Measurements from ENCODE around the gene IFT22. TPM values are rescaled to one million over a fixed set of nuclear protein-coding genes. Genes with fewer than 3 reads are reported as not detected.

The IFT22 gene
- total RNA-seq, 1 experiment from 2014 or later, result 13.2 TPM

DNA sequence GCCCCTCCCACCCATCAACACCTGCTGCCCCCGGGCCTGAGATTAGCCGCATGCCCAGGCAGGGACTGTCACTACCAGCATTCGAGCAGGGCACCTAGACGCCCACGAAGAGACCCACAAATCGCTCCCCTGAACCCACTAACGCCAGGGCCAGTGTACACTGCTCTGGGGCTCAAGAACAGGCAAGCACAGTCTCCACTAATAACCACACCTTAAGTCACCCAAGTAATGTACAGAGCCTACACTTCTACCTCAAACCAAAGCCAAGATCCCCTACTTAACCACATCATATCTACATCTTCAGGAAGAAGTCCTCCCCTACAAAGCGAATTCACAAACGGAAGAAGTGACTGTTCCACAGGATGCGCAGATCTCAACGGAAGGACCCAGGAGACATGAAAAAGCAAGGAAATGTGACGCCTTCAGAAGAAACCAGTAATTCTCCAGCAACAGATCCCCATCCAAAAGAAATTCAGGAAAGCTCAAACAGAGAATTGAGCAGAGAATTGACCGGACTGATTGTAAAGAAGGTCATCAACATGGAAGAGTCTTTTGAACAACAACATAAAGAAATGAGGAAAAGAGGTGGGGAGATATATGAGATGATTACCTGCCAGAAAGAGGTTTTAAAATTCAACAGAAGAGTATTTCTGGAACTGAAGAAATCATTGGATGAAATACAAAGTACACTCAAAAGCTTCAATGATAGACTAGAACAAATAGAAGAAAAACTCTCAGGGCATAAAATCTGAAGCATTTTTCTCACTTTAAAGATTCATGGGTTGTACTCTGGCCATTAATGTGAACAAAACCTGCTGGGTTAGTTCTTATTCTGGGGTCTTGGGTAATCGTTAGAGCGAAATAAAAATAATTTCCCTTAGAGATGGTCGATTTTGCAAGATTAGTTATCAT lies 20.9 kb downstream of the IFT22 start:
- BruUV-seq (replicated peaks), result no TSS peak
- Mint-ChIP-seq H3K4me3 (ENCODE audit: low read depth, unreplicated experiment) (no peak overlapping the region), H3K9me3 (ENCODE audit: low read depth, unreplicated experiment) (no peaks in the 10 kb centered on the region), H3K4me1 (ENCODE audit: low read depth, unreplicated experiment) (no peaks in the 10 kb centered on the region), H3K27me3 (ENCODE audit: unreplicated experiment) (peaks cover 56% of the 10 kb centered on the region), H3K27ac (ENCODE audit: unreplicated experiment) (no peak overlapping the region), H3K36me3 (ENCODE audit: insufficient read depth, unreplicated experiment) (no peaks in the 10 kb centered on the region)
- DNase-seq, result no peak
- CTCF ChIA-PET, result interaction anchor here (0.6 to 0.7 kb wide), 2 partner anchors 221 to 234 kb away, joined by 3 to 7 read pairs; no protein-coding TSS in a partner anchor
- TF ChIP-seq, protein P1, sequence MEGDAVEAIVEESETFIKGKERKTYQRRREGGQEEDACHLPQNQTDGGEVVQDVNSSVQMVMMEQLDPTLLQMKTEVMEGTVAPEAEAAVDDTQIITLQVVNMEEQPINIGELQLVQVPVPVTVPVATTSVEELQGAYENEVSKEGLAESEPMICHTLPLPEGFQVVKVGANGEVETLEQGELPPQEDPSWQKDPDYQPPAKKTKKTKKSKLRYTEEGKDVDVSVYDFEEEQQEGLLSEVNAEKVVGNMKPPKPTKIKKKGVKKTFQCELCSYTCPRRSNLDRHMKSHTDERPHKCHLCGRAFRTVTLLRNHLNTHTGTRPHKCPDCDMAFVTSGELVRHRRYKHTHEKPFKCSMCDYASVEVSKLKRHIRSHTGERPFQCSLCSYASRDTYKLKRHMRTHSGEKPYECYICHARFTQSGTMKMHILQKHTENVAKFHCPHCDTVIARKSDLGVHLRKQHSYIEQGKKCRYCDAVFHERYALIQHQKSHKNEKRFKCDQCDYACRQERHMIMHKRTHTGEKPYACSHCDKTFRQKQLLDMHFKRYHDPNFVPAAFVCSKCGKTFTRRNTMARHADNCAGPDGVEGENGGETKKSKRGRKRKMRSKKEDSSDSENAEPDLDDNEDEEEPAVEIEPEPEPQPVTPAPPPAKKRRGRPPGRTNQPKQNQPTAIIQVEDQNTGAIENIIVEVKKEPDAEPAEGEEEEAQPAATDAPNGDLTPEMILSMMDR (IDR thresholded peaks at IDR 0.05; ENCODE audit: unreplicated experiment), result no peak
- intact Hi-C loops (cut with micrococcal nuclease; ENCODE audit: unreplicated experiment), result no loop called here

DNA sequence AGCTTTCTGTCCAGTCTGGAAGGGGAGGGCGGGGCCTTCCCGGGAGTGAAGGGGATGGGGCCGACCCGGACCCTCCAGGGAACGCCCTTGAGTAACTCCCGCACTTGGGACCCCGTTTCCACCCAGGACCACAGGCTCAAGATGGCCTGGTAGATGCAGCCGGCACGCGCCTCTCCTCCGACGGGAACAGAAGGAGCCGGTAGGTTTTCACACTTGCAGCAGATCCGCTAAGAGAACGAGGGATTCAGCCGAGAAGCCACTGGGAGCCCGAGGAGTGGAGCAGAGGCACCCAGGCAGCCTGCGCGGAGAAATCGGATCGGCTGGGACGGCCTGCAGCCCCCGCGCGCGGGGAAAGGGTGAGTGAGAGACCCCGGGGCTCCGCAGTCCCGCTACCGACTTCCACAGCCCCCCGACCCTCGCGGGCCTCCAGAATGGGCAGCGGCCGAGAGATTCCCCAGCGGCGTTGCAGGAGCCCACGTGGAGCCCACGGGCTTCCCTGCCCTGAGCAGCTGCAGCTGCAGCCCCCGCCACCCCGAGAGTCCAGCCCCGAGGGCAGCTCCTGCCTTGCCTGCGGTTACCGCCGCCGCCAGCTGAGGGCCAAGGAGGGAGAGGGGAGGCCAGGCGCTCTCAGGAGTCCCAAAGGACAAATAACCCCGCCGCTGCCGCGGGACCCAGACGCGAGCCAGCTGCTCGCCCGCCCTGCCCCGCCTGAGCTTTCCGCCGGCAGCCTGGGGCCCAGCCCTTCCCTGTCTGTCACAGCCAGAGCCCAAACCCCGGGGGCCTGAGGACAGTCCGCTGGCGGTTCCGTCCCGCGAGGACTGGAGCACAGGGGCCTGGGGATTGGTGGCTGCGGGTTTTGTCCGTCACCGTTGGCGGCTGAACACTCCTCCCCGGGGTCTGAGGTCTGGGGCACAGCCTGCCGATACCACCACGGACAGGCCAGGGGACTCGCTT lies 21.8 kb downstream of the IFT22 start:
- Mint-ChIP-seq H3K4me1 (ENCODE audit: low read depth, unreplicated experiment) (no peaks in the 10 kb centered on the region), H3K27ac (ENCODE audit: unreplicated experiment) (no peak overlapping the region), H3K27me3 (ENCODE audit: unreplicated experiment) (peaks cover 58% of the 10 kb centered on the region), H3K4me3 (ENCODE audit: low read depth, unreplicated experiment) (no peak overlapping the region), H3K36me3 (ENCODE audit: insufficient read depth, unreplicated experiment) (no peaks in the 10 kb centered on the region), H3K9me3 (ENCODE audit: low read depth, unreplicated experiment) (no peaks in the 10 kb centered on the region)
- DNase-seq, result no peak
- CTCF ChIA-PET, result interaction anchor here (0.6 to 0.7 kb wide), 3 partner anchors 24 to 220 kb away, joined by 3 to 4 read pairs (median 3); no protein-coding TSS in a partner anchor
- TF ChIP-seq, protein P1 (IDR thresholded peaks at IDR 0.05; ENCODE audit: unreplicated experiment), result no peak
- intact Hi-C loops (cut with micrococcal nuclease; ENCODE audit: unreplicated experiment), result no loop called here
- no TSS peak for BruUV-seq (replicated peaks)

DNA sequence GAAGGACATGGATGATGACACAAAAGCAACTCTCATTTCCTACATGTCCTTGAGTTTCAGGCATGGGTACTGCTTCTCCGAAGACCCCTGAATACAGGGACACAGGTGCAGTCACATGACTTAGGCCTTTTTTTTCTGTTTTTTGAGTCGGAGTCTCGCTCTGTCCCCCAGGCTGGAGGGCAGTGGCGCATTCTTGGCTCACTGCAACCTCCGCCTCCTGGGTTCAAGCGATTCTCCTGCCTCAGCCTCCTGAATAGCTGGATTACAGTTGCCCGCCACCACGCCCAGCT lies 26.8 kb downstream of the IFT22 start:
- CTCF ChIA-PET, result no interaction called here
- peaks cover 53% of the 10 kb centered on the region for H3K27me3 Mint-ChIP-seq (ENCODE audit: unreplicated experiment)

More for the DNA sequence above, 26.8 kb downstream of the IFT22 start:
- TF ChIP-seq, protein P1 (IDR thresholded peaks at IDR 0.05; ENCODE audit: unreplicated experiment), result no peak
- Mint-ChIP-seq H3K9me3 (ENCODE audit: low read depth, unreplicated experiment) (no peaks in the 10 kb centered on the region), H3K4me3 (ENCODE audit: low read depth, unreplicated experiment) (no peak overlapping the region), H3K36me3 (ENCODE audit: insufficient read depth, unreplicated experiment) (no peaks in the 10 kb centered on the region), H3K4me1 (ENCODE audit: low read depth, unreplicated experiment) (no peaks in the 10 kb centered on the region), H3K27ac (ENCODE audit: unreplicated experiment) (no peak overlapping the region)
- intact Hi-C loops (cut with micrococcal nuclease; ENCODE audit: unreplicated experiment), result no loop called here
- no peak for DNase-seq
- no TSS peak for BruUV-seq (replicated peaks)

Measured in Calu3 (cell line).